GM19397 (cell line): ENCODE measurements around the gene GRAMD2B.
"Not testable (repeated sequence)": the region's sequence is repeated elsewhere in the genome, so short reads cannot be mapped to it uniquely, and the experiment has no call there.

ENCODE experiments used
- ATAC-seq: cut with Tn5 transposase; IDR thresholded peaks from one replicate; pipeline ENCODE4 v1.9.1; 2021; ENCODE audit warnings: mild to moderate bottlenecking, moderate library complexity; ENCODE audit not compliant: unreplicated experiment

GRAMD2B gene, protein sequence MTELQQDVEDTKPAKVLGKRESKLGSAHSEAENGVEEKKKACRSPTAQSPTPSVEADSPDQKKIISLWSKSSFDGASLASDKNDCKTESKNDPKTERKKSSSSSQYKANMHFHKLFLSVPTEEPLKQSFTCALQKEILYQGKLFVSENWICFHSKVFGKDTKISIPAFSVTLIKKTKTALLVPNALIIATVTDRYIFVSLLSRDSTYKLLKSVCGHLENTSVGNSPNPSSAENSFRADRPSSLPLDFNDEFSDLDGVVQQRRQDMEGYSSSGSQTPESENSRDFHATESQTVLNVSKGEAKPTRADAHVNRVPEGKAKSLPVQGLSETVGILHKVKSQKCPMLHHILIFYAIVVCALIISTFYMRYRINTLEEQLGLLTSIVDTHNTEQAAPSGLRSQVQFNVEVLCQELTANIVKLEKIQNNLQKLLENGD

DNA sequence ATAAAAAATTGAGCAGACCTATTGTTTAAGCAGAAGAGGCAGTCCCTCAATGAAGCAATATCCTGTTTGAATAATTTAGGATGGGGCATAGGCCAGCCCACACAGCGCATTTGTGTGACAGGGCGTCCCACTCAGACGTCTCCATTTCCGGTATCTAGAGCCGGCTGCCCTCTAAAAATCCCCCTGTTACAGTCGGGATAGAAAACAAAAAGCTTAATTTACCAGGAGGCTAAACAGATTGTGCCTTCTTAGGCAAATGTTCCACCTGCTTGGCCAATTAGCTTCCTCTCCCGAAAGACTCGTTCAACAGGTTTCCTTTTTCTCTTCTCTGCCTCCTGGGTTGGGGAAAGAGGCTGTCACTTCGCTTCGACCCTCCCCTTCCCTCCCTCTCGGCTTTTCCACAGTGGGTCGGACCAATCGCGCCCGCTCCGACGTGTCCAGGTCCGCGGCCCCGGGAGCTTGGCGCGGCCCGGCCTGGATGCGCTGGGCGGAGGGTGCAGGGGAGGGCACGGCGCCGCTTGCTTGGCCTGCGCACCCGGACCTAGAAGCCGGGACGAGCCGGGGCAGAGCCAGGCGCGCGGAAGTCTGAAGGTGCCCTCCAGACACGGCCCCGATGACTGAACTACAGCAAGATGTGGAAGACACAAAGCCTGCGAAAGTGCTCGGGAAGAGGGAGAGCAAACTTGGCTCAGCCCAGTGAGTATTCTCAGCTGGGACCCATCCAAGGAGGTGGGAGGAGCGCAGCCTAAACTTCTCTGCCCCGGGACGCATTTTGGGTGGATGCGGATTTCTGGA is at the start of gene GRAMD2B:
TSS of gene GRAMD2B (plus strand) at position 416 of the 795 bp plus-strand sequence. CDS start at position 614, 198 bp downstream.
- peak; percentile 87 for ATAC-seq

- no peak for ATAC-seq
Observed at GRCh38 chr5:126374109-126374416, 49.1 kb upstream of the GRAMD2B start.

DNA sequence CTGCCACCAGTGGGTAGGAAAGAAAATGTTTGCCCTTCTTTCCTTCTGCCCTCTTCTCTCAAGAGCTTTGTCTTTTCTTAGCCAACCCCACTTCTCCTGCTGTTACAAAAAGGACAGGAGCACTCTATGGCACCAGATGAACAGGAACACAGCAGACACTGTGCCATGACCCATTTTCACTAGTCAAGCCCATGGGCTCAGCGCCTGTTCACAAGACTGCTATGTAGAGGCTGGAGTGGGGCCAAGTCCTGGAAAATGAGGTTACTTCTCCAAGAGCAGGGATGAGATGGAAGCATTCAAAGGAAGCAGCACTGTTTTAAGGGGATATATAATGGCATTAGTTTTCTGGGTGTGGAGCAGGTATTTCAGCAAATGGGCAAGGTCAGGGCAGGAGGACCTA is 46.8 kb upstream of the GRAMD2B start:
- ATAC-seq: no peak

GRCh38 chr5:126377424-126377823 is 45.8 kb upstream of the GRAMD2B start:
- no peak for ATAC-seq

GRCh38 chr5:126380316-126380715 is 42.9 kb upstream of the GRAMD2B start:
- ATAC-seq: not testable (repeated sequence)

DNA sequence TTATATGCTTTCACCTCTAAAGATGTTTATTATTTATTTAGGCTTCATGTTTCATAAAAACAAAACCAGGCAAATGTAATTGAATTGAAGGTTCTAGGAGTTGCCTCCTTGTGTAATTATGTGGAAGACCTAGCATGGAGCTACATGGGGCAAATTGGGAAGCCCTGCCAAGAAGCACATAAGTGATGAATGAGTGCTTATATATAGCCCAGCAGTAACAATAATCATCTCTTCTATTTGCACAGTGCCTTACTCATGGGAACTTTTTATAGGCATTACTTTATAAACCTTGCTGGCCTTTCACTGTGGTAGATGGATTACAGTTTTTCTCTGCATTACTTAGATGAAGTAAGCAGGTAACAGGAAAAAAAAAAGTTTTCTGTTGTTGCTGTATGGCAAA is 40.0 kb upstream of the GRAMD2B start:
- no peak for ATAC-seq

DNA sequence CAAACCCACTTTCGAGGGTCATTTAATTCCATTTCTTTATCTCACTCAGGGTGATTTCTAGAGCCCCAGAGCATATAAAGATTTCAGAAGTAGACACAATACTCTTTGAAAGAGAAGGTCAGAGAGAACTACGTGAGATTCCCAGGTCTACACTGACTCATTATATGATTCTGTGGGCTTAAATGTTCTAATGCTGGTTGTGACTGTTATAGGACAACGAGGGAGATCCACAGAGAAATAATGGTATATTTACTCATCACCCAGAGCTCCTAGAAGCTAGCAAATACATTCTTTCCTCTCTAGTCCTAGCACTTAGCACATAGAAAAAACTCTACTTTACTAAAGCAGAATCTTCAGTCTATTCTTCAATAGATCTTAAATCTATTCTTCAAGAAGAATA is 39.4 kb upstream of the GRAMD2B start:
- no peak for ATAC-seq

DNA sequence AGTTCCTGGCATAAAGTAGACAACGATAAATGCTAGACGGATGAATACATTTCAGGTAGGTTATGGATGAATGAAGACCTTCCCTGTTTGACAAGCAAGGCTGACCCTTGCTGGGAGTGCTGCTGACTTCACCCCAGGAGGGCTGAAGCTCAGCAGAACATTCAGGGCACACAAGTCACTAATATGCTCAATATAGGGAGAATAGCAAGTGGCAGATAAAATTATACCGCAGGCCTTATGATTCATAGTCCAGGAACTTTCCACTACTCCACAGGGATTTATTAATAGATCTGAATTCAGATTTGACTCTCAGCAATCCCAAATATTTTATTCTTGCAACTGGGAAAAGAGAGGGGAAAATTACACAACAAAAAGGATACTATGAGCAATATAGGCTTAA is 38.2 kb upstream of the GRAMD2B start:
- no peak for ATAC-seq

GRCh38 chr5:126385524-126386502 is 37.4 kb upstream of the GRAMD2B start:
- no peak for ATAC-seq

- no peak for ATAC-seq
Observed at GRCh38 chr5:126389179-126389578, 34.0 kb upstream of the GRAMD2B start.

- ATAC-seq: no peak
Observed at GRCh38 chr5:126390051-126390450, 33.2 kb upstream of the GRAMD2B start.

DNA sequence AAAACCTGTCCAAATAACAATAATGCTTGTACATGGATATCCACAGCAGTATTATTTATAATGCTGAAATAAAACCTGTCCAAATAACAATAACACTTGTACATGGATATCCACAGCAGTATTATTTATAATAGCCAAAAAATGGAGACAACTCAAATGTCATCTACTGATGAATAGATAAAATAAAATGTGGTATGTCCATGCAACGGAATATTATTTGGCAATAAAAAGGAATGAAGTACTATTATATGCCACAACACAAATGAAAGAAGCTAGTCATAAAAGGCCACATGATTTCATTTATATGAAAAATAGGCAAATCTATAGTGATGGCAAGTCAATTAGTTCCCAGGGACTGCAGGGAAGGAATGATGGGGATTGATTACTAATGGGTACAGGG is 31.8 kb upstream of the GRAMD2B start:
- no peak for ATAC-seq

GRCh38 chr5:126394211-126394788 is 28.9 kb upstream of the GRAMD2B start:
- ATAC-seq: no peak

- ATAC-seq: no peak
Observed at GRCh38 chr5:126395198-126395597, 28.0 kb upstream of the GRAMD2B start.

- ATAC-seq: no peak
Observed at GRCh38 chr5:126395605-126396004, 27.6 kb upstream of the GRAMD2B start.

GRCh38 chr5:126396721-126397120 is 26.5 kb upstream of the GRAMD2B start:
- ATAC-seq: not testable (repeated sequence)

- no peak for ATAC-seq
Observed at GRCh38 chr5:126398791-126399190, 24.4 kb upstream of the GRAMD2B start.

DNA sequence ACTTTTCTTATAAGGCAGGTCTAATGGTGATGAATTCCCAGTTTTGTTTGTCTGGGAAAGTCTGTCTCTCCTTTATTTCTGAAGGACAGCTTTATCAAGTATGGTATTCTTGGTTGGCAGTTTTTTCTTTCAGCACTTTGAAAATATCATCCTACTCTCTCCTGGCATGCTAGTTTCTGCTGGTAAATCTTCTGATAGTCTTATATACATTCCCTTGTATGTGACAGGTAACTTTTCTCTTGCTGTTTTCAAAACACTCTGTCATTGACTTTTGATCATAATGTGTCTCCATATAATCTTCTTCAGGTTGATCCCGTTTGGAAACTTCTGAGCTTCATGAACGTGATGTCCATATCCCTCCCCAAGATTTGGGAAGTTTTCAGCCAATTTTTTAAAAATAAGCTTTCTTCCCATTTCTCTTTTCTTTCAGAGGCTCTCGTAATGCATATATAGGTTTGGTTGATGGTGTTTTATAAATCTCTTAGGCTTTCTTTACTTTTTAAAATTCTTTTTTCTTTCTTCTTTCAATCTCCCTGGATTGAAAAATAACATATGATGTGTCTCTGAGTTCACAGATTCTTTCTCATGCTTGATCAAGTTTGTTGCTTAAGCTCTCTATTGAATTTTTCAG is 22.5 kb upstream of the GRAMD2B start:
- no peak for ATAC-seq

DNA sequence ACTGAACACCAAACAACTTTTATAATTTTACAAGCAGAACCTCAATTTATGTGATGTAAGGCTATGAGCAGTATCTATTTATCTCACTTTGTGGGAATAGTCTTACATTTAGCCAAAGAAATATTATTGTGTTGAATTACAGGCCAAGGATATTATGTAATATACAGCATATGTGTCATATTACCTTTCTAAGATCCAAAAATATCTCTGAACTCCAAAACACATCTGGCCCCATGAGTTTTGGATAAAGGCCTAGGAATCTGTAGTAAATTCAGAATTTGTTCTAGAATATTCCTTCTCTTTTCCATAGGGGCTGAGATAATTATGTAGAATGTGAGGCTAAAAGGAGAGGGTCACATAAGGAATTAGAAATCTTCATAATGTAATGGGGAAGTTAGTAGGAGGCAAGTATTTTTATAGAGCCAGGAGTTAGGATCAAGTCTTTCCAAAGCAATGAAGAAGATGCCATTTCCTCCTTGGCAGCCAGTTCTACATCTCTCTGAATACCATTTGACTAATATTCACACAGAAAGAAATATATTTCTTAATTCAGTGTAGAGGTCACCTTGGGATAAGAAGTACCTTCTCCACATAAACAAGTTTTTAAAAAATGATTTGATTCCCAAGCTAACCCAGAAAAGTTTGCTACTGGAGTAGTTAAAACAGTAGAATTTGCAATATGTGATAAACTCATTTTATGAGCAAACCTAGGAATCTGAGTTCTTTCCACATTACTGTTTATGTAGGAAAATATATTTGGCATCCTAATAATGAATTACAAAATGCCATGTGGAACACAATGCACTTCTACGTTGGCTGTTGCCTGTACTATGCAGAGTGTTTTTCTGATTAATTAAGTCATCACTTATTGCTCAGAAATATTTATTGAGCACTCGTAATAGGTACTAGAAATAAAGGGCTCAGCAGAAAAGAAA is 20.3 kb upstream of the GRAMD2B start:
- no peak for ATAC-seq
